GM19455 (cell line): ENCODE results near the gene SLC12A2.

Source experiments
- ATAC-seq: cut with Tn5 transposase; IDR thresholded peaks from one replicate; pipeline ENCODE4 v1.9.1; 2021; ENCODE audit not compliant: unreplicated experiment

The SLC12A2 gene

GRCh38 chr5:128163991-128164390 is 80.4 kb downstream of the SLC12A2 start:
- ATAC-seq = no peak

- ATAC-seq = no peak
Observed at GRCh38 chr5:128169401-128170017, 85.9 kb downstream of the SLC12A2 start.

- no peak for ATAC-seq
Observed at GRCh38 chr5:128172102-128172501, 88.5 kb downstream of the SLC12A2 start.

- ATAC-seq = no peak
Observed at GRCh38 chr5:128174951-128175350, 91.4 kb downstream of the SLC12A2 start.

- no peak for ATAC-seq
Observed at GRCh38 chr5:128192368-128192767, 108.8 kb downstream of the SLC12A2 start.

- ATAC-seq = no peak
Observed at GRCh38 chr5:128193665-128194390, 110.3 kb downstream of the SLC12A2 start.

- ATAC-seq = no peak
Observed at GRCh38 chr5:128195316-128195715, 111.8 kb downstream of the SLC12A2 start.

GRCh38 chr5:128196080-128196479 is 112.5 kb downstream of the SLC12A2 start:
- ATAC-seq = no peak

- ATAC-seq = no peak
Observed at GRCh38 chr5:128196791-128197190, 113.2 kb downstream of the SLC12A2 start.

- ATAC-seq = no peak
Observed at GRCh38 chr5:128197896-128198522, 114.4 kb downstream of the SLC12A2 start.

- ATAC-seq = no peak
Observed at GRCh38 chr5:128199104-128199503, 115.5 kb downstream of the SLC12A2 start.

- ATAC-seq = no peak
Observed at GRCh38 chr5:128199611-128200010, 116.0 kb downstream of the SLC12A2 start.

- ATAC-seq = peak; percentile 94
Observed at GRCh38 chr5:128201065-128201926, 117.7 kb downstream of the SLC12A2 start.

GRCh38 chr5:128202320-128202719 is 118.8 kb downstream of the SLC12A2 start:
- no peak for ATAC-seq

GRCh38 chr5:128208436-128208835 is 124.9 kb downstream of the SLC12A2 start:
- ATAC-seq = no peak

GRCh38 chr5:128212191-128212806 is 128.7 kb downstream of the SLC12A2 start:
- ATAC-seq = no peak

GRCh38 chr5:128213340-128213739 is 129.8 kb downstream of the SLC12A2 start:
- peak; percentile 74 for ATAC-seq

- no peak for ATAC-seq
Observed at GRCh38 chr5:128213833-128214232, 130.3 kb downstream of the SLC12A2 start.

GRCh38 chr5:128216285-128216684 is 132.7 kb downstream of the SLC12A2 start:
- ATAC-seq = no peak

- no peak for ATAC-seq
Observed at GRCh38 chr5:128216860-128217531, 133.4 kb downstream of the SLC12A2 start.
